GM21447 (cell line): Measurements from ENCODE around the gene H1-8.
"Not testable (repeated sequence)": the region's sequence is repeated elsewhere in the genome, so short reads cannot be mapped to it uniquely, and the experiment has no call there.

Experiments
- ATAC-seq: cut with Tn5 transposase; IDR thresholded peaks from one replicate; pipeline ENCODE4 v1.9.1; 2021; ENCODE audit not compliant: unreplicated experiment

H1-8 gene

DNA sequence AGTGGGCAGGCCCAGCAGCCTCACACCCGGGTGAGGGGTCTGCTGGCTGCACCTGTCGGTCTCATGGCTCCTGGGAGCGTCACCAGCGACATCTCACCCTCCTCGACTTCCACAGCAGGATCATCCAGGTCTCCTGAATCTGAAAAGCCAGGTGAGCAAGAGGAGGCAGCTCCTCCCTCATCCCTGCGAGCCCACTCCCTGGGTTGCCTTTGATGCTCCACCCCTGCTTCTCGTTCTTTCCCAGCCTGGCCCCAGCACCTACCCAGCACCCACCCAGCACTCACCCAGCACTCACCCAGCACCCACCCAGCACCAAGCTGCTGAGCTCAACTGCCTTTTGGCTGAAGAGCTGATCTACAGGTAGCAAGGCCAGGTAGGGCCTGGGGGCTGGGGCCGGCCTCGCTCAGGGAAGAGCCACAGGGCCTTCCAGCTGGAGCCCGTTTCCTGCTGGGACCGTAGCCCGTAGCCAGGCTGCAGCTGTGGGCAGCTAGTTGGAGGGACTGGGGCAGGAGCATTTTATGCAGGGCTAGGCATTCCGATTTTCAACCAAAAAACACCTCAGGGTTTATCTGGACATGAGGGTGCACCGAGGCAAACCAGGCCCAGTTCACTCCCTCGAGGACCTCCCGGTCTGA, at the start of gene H1-8:
Gene H1-8, plus strand, starts transcription at position 20 of the 635 bp plus-strand sequence. Its CDS starts 44 bp downstream, at position 64.
- ATAC-seq: no peak

DNA sequence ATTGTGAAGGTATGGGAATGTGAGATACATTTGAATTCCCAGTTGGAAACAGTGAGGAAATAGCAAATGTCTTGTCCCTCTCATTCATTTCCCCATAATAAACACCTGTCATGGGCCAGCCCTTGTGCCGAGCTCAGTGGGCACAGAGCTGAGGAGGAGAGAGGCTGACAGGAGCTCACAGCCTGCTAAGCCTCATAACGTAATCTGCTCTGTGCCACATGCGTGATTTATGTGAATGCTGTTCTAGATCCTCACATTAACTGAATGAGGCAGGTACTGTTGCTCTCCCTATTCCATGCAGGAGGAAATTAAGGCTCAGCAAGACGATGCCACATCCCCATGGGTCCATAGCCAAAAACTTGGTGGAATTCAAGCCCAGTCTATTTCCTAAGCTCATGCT, 49.8 kb upstream of the H1-8 start:
- no peak for ATAC-seq

DNA sequence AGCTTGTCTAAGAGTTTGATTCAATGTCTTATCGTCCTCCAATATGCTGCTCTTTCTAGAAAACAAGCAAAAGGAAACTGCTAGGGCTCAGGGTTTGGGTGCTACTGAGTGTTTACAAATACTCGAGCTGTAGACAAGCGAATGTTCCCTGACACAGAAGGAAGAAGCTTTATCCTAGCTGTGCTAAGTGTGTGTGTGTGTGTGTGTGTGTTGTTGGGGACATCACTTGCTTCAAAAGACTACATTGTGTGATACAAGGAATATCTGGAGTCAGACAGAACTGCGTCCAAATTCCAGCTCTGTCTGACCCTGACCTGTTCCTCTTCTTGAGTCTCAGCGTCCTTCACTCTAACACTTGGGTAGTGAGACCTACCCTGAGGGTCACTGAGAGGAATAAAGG, 48.5 kb upstream of the H1-8 start:
- ATAC-seq: not testable (repeated sequence)

DNA sequence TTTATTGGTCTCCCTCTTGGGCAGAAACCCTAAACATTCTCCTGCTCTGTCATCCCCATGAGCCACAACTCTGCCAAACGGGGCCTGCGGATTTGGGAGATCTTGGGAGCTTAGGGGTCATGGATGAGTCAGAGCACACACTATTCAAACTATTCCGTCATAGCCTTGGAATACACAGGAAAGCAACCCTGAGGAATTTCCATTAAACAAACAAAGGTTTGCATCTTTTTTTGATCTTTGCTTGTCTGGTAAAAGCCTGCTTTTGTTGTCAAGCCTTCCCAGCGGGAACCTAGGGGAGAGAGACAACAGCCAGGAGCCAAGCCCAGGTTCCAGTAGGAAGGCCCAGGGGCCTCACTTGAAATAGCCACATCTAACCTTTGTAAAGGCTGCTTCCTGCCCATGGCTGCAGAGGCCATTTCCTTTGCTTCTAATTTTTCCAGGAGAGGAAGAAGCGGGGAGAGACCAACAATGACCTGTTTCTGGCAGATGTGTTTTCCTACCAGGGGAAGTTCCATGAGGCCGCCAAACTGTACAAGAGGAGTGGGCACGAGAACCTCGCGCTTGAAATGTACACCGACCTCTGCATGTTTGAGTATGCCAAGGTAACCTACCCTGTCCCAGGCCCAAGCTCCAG, 47.9 kb upstream of the H1-8 start:
- not testable (repeated sequence) for ATAC-seq

DNA sequence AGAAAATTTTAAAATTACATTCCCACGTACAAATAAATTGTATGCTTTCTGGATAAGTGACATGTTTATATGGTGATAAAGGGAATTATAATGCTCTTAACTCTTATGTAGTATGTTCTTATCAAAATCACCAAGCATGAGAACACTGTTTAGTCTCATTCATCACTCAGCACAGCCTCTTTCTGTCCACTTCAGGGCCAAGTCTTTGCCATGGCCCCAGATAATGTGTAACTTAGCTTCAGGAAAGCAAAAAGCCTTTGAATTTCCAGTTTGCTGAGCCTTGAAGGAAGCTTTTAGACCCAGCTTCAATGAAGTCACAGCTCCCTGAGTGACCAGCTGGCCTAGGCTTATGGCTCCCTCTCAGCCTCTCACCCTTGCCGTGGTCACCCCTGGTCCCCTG, 45.1 kb upstream of the H1-8 start:
- ATAC-seq: not testable (repeated sequence)

DNA sequence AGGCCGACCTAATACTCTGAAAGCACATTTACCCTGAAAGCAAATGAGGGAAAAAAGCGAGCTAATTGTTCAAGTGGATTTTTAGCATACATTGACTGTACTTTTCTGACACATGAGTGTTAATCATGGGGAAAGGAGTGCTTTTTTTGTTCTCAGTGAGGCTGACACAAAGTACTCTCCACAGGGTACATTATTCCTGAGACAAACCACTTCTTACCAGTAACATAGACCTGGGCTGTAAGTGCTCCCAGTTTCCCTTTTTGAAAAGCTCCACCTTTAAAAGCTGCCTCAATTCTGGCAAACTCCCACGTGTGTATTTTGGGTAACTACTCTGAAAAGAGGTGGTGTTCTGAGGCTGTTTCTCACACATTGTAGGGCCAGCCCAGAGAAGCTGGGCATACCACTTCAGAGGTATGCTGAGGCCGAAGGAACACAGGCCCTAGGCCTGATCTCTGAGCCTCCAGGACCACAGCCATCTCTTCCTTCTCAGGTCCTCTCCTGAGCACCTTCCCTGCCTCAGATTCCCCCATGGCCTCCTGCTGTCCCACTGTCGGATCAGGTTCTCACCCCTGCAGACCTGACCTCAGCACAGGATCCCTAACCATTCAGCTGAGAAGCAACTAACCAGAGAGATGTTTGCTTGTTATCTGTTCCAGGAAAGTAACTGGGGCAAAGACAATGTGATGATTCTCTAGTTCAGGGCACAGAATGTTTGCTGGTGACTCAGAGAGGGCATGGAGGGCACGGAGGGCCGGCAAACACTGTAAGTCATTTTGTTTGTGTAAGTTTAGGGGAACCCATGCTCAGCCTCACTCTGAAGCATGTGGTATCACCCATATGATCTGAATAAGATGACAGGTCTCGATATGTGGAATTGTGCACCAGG, 44.1 kb upstream of the H1-8 start:
- ATAC-seq: not testable (repeated sequence)

DNA sequence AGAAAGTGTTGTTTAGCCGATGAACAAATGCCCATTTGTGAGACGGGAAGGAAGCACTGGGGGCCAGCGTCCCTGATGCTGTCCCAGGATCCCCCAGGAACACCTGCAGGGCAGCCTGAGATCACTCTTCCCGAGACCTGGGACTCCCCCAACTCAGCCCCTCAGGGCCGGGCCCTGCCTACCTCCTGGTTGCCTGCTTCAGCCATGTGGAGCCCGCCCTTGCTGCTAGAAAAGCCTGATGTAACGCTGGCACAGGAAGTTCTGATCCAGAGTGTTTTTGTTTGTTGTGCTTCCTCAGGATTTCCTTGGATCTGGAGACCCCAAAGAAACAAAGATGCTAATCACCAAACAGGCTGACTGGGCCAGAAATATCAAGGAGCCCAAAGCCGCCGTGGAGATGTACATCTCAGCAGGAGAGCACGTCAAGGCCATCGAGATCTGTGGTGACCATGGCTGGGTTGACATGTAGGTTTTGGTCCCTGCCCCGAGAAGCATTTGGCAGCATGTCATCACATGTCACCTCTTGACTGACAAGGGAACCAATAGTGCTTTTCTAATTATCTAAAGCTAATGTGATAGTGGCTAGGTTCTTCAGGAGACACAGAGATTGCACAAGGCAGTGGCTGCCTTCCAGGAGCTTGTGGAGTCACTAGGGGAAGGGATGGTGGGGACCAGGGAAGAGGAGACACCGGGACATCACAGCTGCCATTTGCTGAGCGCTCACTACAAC, 43.2 kb upstream of the H1-8 start:
- not testable (repeated sequence) for ATAC-seq

GRCh38 chr3:129500334-129500658, 42.7 kb upstream of the H1-8 start:
- ATAC-seq: no peak

- ATAC-seq: no peak
Observed at GRCh38 chr3:129501630-129502029, 41.3 kb upstream of the H1-8 start.

GRCh38 chr3:129502641-129503408, 40.1 kb upstream of the H1-8 start:
- no peak for ATAC-seq

GRCh38 chr3:129503471-129504291, 39.3 kb upstream of the H1-8 start:
- ATAC-seq: no peak

DNA sequence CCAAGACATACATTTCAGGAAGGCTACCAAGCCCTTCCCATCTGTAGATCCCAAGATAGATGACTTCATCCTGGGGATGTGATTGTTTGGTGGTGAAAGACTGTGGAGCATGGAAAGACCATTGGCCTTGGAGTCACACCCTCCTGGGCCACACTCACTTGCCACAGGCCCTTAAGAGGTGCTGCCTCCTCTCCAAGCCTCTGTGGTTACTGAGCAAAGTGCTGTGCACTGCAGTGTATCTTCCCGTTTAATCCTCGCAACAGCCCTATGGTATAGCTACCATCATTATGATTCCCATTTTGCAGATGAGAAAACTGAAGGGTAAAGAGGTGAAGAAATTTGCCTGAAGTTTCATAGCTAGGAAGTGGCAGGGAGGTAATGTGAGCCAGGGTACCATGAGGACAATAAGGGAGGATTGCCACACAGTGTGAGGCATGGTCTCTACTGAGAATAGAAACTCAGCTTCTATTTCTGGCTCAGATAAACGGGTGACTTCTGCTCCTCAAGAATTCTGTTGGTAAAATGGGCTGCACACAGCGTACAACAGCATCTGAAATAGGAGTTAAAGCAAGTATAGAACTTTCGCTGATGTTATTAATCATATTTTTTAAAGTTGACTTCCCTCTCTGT, 38.4 kb upstream of the H1-8 start:
- no peak for ATAC-seq

DNA sequence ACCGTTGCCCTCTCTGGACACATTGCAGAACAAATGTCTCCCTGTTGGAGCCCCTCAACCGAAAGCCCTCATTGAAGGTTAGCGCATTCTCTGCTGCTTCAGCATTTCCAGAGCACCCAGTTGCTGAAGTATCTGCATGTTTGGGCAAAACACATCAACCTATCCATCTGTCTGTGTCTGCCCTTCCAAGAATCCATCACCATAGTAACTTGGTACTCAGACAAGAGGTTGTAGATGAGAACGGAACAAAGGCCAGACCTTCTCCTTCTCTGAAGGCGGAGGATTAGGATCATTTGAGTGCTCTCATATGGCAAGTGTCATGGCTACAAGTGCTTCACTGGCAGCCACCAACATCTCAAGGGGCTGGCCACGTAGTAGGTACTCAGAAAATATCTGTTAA, 37.6 kb upstream of the H1-8 start:
- ATAC-seq: no peak

DNA sequence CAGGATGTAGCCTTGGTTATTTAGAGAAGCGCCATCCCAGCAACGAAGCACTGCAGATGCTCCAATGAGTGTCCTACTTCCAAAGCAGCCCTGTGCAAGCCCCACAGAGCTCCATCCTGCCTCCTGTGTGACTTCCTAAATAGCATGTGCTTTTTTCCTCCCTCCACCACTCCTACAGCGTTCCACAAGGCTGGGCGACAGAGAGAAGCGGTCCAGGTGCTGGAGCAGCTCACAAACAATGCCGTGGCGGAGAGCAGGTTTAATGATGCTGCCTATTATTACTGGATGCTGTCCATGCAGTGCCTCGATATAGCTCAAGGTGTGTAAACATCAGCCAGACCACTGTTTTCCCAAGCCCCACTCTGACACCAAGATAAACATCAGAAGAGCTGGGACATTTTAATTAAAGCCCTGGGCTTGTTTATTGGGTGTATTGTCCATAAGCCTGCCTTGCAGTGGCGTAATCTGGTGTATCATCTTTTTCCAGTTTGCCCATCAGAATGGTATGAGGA, 36.7 kb upstream of the H1-8 start:
- no peak for ATAC-seq

DNA sequence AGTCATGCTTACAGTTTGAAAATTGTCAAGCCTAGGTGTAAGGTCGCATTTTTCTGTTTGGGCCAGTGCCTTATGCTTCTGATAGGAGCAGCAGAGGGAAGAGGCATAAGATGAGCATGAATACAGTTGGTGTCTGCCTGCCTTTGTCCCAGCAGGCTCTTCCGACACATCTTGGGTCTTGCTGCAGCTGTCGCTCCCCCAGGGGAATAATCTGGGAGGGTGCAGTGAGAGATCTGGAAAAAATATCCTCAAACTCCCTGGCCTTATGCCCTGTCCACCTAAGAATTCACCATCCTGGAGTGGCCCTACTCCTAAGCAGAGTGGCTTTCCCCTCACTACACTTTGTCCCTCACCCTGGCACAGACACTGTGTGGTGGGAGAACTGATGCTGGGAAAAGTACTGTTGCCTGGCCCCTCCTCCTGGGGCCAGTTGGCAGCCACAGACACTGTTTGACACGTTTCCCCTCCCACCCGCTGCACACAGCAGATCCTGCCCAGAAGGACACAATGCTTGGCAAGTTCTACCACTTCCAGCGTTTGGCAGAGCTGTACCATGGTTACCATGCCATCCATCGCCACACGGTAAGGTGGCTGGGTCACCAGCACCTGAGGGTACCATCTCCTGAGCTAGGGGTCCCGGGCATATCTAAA, 35.7 kb upstream of the H1-8 start:
- ATAC-seq: no peak

DNA sequence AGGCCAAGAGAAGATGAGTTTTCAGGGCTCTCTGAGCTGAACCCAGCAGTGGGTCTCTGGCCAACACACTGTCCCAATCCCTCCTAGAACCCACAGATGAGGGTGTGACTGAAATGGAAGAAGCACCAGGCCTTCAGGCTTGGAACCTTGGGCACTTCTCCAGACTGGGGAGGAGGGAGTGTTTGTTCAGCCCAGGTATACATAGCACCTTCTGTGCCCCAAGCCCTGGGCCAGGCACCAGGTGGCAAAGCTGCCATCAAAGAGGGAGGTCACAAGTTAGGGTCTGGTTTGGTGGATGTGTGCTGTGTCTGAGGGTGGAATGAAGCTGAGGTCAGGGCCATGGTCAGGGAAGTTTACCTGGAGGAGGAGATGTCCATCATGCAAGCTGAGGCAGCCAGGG, 30.4 kb upstream of the H1-8 start:
- no peak for ATAC-seq

DNA sequence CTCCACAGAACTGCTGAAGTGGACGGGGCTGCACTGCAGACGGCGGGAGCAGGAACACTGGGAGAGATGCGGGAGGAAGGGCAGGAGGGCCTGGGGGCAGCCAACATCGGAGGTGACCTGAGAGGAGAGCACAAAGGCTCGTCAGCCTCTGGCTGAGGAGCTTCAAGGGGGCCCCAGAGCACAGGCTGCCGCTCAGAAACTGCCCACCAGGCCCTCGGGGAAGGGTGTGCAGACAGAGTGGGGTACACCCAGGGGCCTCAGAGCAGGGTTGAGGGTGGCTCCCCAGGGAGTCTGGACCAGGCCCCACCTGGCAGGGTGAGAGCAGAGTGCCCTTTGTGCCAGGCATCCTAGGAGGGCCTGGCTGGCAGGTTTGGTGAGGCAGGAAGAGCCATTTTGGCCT, 29.3 kb upstream of the H1-8 start:
- no peak for ATAC-seq

DNA sequence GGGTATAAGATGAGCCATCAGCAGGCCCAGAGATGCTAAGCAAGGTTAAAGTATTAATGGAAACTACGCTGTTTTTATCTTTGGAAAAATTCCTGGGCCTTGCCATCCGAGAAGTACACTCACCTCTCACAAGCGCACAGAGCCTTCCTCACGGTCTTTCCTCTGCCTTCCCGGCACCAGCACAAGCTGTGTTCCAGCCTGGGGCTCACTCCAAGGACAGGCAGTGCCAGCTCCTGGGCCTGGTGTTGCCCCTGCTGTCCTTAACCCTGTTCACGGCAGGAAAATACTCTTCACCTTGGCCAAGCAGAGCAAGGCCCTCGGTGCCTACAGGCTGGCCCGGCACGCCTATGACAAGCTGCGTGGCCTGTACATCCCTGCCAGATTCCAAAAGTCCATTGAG, 28.9 kb upstream of the H1-8 start:
- ATAC-seq: no peak

GRCh38 chr3:129514563-129514962, 28.4 kb upstream of the H1-8 start:
- ATAC-seq: no peak
